ENCODE measurements around the gene ITGAD. TPM values are rescaled to one million over a fixed set of nuclear protein-coding genes. Genes with fewer than 3 reads are reported as not detected.

Gene ITGAD
- total RNA-seq, 2 experiments from 2014 or later: not detected

DNA sequence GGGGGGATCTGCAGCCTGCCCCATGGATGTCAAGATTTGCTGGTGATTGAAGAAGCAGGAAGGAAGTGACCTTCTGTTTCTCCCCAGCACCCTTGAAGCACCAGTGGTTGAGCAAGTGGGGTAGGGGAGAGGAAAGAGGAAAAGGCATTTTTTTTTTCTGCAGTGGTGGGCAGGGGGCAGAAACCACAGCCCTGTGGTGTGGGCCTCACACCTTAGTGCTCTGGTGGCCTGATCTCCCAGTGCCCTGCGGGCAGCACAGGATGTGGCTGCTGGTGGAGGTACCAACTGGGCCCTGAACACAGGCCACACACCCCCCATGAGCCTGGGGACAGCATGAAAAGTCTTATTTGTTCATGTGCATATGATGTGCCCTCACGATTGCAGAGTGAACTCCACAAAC is 7.1 kb downstream of the ITGAD start:
- no peak overlapping the region for H3K4me3 Mint-ChIP-seq
- peak; percentile 12 for DNase-seq

DNA sequence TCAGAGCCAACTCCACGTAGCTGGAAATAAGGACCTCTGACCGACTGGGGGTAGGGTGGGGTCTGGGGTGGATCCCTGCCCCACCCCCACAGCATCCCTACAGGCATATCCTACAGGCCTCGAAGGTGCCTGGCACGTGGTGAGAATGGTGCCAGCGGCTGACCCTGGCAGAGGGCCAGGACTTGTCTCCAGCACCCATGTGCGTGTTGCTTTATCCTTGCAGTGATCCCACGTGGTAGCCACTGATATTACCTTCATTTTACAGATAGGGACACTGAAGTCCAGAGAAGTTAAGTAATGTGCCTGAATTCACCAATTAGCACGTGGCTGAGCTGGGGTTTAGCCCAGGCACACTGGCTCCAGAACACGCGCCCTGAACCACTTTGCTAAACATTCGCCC is 8.3 kb downstream of the ITGAD start:
- no peak overlapping the region for H3K27ac Mint-ChIP-seq
- peaks cover 13% of the 10 kb centered on the region for H3K36me3 Mint-ChIP-seq (ENCODE audit: low read depth)
- DNase-seq: no peak
- peaks cover 12% of the 10 kb centered on the region for H3K9me3 Mint-ChIP-seq
- H3K27me3 Mint-ChIP-seq: no peaks in the 10 kb centered on the region
- CTCF ChIA-PET: interaction anchor here (1.7 kb wide), 1 partner anchor 9 kb away, joined by 4 read pairs; no protein-coding TSS in a partner anchor
- POLR2A ChIA-PET: no interaction called here
- H3K4me3 Mint-ChIP-seq: no peak overlapping the region
- H3K4me1 Mint-ChIP-seq: peaks cover 18% of the 10 kb centered on the region

More for the DNA sequence above, 7.1 kb downstream of the ITGAD start:
- Mint-ChIP-seq H3K27me3 (no peaks in the 10 kb centered on the region), H3K4me1 (peaks cover 18% of the 10 kb centered on the region), H3K36me3 (ENCODE audit: low read depth) (peaks cover 13% of the 10 kb centered on the region), H3K9me3 (peaks cover 12% of the 10 kb centered on the region), H3K27ac (no peak overlapping the region)
- POLR2A ChIA-PET: no interaction called here
- CTCF ChIA-PET: interaction anchor here (0.9 to 1.5 kb wide), 2 partner anchors 32 to 145 kb away, joined by 3 read pairs; no protein-coding TSS in a partner anchor

DNA sequence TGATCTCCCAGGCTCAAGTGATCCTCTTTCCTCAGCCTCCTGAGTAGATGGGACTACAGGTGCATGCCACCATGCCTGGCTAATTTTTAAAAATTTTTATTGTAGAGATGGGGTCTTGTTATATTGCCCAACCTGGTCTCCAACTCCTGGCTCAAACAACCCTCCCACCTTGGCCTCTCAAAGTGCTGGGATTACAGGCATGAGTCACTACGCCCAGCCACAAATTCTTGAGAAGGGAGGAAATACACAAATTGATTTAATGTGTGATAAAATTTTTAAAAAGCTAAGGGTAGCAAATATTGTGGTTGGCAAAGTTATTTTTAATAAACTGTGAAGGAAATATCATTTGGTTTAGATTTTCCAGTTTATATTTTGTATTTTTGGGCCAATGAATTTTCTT is 9.6 kb downstream of the ITGAD start:
- ChIA-PET POLR2A (no interaction called here), CTCF (interaction anchor here (0.9 to 2.6 kb wide), 3 partner anchors 8 to 260 kb away, joined by 3 to 7 read pairs (median 4); no protein-coding TSS in a partner anchor)
- Mint-ChIP-seq H3K27ac (no peak overlapping the region), H3K9me3 (peaks cover 12% of the 10 kb centered on the region), H3K4me3 (no peak overlapping the region), H3K27me3 (no peaks in the 10 kb centered on the region), H3K4me1 (peaks cover 18% of the 10 kb centered on the region), H3K36me3 (ENCODE audit: low read depth) (peaks cover 13% of the 10 kb centered on the region)
- no peak for DNase-seq

DNA sequence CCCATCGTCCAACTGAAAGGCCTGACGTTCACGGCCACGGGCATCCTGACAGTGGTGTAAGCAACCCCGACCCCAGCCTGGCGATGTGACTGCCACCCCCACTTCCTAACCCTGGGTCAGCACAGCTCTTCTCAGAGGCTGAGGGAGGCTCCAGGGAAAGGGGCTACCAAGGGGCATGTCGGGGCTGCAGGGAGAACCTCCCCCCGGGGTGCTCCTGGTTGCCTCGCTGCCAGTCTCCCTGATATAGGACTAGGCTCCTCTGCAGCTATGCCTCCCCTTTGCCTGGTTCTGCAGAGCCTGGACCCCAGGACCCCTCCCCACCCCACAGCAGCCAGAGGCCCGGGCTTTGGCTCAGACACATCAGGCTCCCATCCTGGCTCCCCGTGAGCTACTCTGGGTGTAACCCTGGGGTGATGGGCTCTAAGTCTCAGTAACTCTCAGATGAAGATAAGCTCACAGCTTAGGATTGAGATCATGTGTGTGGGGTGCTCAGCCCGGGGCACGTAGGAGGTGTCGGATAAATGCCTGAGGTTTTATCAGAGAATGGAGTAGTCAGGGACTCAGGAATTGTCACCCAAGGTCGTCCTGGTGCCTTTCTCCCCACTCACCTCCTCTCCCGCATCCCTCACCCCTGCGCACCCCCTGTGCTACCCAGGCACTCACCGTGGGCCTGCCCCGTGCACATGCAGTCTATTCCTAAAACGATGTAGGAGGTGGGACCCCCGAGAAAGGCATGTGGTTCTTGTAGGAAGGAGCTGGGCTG is 10.6 kb downstream of the ITGAD start:
- peaks cover 18% of the 10 kb centered on the region for H3K4me1 Mint-ChIP-seq
- POLR2A ChIA-PET: no interaction called here
- CTCF ChIA-PET: interaction anchor here (0.6 to 2.6 kb wide), 5 partner anchors 18 to 490 kb away, joined by 3 to 7 read pairs (median 3); no protein-coding TSS in a partner anchor
- H3K36me3 Mint-ChIP-seq (ENCODE audit: low read depth): peaks cover 10% of the 10 kb centered on the region
- no peak overlapping the region for H3K27ac Mint-ChIP-seq
- peaks cover 12% of the 10 kb centered on the region for H3K9me3 Mint-ChIP-seq
- DNase-seq: no peak
- H3K27me3 Mint-ChIP-seq: peaks cover 5% of the 10 kb centered on the region
- no peak overlapping the region for H3K4me3 Mint-ChIP-seq

DNA sequence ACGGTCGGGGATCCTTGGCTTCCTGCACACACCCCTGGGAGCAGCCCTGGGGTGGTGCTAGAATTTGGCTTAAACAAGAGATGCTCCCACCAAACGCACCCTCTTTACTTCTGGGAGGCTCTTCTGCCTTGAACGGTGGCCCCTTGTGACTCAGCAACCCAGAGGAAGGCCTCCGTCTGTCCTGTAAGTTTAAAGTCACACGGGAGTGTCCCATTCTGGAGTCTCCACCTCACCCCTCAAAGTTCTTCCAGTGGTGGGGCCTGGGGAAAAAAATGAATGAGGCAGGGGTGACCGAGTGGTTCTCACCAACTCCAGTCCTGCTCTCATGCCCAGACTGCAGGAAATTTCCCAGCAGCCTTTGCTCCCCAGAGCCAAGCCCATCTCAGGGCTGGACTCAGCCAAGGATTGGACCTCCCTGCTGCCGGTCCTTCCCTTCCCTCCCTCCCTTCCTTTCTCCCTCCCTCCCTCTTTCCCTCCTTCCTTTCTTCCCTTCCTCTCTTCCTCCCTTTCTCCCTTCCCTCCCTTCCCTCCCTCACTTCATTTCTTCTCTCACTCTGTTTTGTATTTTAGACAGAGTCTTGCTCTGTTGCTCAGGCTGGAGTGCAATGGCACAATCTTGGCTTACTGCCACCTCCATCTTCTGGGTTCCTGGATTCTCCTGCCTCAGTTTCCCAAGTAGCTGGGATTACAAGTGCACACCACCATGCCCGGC is 11.4 kb downstream of the ITGAD start:
- ChIA-PET CTCF (interaction anchor here (0.6 to 2.6 kb wide), 5 partner anchors 17 to 490 kb away, joined by 3 to 7 read pairs (median 3); partner anchors contain the start of gene COX6A2), POLR2A (no interaction called here)
- DNase-seq: no peak
- H3K27ac Mint-ChIP-seq: no peak overlapping the region
- H3K4me1 Mint-ChIP-seq: peaks cover 12% of the 10 kb centered on the region
- peaks cover 4% of the 10 kb centered on the region for H3K36me3 Mint-ChIP-seq (ENCODE audit: low read depth)
- H3K4me3 Mint-ChIP-seq: no peak overlapping the region
- H3K9me3 Mint-ChIP-seq: peaks cover 6% of the 10 kb centered on the region
- peaks cover 5% of the 10 kb centered on the region for H3K27me3 Mint-ChIP-seq

DNA sequence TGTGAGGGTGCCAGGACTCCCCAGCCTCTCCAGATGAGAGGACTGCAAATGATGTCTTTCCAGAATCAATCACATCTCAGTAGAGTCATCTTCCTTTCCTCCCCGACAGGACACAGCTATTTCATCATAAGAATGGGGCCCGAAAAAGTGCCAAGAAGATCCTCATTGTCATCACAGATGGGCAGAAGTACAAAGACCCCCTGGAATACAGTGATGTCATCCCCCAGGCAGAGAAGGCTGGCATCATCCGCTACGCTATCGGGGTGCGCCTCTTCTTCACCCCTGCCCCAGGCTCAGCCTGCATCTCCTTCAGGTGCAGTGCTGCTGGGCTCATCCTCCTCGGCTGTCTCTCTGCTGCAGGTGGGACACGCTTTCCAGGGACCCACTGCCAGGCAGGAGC is 14.3 kb downstream of the ITGAD start:
- Mint-ChIP-seq H3K9me3 (no peaks in the 10 kb centered on the region), H3K4me1 (peaks cover 3% of the 10 kb centered on the region), H3K27me3 (peaks cover 5% of the 10 kb centered on the region), H3K27ac (no peak overlapping the region), H3K36me3 (ENCODE audit: low read depth) (no peaks in the 10 kb centered on the region), H3K4me3 (no peak overlapping the region)
- no peak for DNase-seq
- ChIA-PET CTCF (interaction anchor here (0.6 to 1.1 kb wide), 3 partner anchors 35 to 193 kb away, joined by 3 to 4 read pairs (median 3); partner anchors contain the start of gene PYDC1), POLR2A (interaction anchor here (0.6 kb wide), 1 partner anchor 266 kb away, joined by 7 read pairs; no protein-coding TSS in a partner anchor)

DNA sequence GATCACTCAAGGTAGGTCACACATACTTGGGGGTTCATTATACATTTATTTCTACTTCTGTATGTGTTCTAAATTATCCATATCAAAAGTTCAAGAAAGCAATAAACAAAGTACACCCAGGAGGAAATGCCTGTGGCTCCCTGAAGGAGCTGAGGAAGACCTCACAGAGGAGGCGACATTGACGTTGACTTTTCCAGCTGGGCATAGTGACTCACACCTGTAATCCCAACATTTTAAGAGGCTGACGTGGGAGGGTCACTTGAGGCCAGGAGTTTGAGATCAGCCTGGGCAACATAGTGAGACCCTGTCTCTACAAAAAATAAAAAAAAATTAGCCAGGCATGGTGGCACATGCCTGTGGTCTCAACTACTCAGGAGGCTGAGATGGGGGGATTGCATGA is 16.3 kb downstream of the ITGAD start:
- DNase-seq: no peak
- Mint-ChIP-seq H3K27me3 (peaks cover 7% of the 10 kb centered on the region), H3K36me3 (ENCODE audit: low read depth) (no peaks in the 10 kb centered on the region), H3K4me3 (no peak overlapping the region), H3K9me3 (no peaks in the 10 kb centered on the region), H3K4me1 (peaks cover 1% of the 10 kb centered on the region), H3K27ac (no peak overlapping the region)
- ChIA-PET POLR2A (no interaction called here), CTCF (no interaction called here)

DNA sequence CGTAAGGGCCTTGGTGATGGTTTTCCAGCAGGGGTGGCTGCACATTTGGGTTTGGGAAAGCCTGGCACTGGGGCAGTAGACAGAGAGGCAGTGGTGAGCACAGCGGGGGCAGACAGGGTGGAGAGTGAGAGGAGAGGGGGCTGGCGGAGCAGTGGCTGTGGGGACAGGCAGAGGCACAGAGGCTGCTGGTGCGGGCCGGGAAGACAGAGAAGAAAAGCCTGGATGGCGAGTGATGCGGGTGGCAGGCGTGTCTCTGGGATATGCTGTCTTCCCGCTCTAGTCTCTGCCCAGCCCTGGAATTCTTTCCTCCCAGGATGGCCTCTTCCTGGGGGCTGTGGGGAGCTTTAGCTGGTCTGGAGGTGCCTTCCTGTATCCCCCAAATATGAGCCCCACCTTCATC is 16.9 kb downstream of the ITGAD start:
- Mint-ChIP-seq H3K36me3 (ENCODE audit: low read depth) (no peaks in the 10 kb centered on the region), H3K9me3 (no peaks in the 10 kb centered on the region), H3K27me3 (peaks cover 7% of the 10 kb centered on the region), H3K4me3 (no peak overlapping the region), H3K27ac (no peak overlapping the region), H3K4me1 (peaks cover 8% of the 10 kb centered on the region)
- ChIA-PET POLR2A (no interaction called here), CTCF (interaction anchor here (0.6 to 1.3 kb wide), 4 partner anchors 8 to 230 kb away, joined by 3 to 4 read pairs (median 4); partner anchors contain the start of gene FUS)
- no peak for DNase-seq

DNA sequence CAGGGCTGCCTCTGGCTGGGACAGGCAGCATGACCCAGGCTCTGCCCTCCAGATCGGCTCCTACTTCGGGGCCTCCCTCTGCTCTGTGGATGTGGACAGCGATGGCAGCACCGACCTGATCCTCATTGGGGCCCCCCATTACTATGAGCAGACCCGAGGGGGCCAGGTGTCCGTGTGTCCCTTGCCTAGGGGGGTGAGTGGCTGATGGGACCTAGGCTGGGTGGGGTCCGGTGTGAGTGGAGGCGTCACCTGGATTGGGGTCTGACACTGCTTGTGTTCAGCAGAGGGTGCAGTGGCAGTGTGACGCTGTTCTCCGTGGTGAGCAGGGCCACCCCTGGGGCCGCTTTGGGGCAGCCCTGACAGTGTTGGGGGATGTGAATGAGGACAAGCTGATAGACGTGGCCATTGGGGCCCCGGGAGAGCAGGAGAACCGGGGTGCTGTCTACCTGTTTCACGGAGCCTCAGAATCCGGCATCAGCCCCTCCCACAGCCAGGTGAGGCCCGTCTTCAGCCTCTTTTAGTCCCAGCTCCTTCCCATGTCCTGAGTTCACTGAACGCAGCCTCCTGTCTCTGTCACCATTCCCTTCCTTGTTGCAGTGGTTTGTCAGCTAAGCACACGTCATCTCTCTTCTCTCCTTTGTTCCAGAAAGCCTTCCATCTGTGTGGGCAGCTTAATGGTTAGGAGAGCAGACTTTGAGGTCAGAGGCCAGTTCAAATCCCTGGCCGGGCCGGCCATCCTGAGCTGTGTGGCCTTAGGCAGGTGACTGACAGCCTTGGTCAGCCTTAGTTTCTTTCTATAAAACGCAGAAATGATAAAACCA is 18.1 kb downstream of the ITGAD start:
- POLR2A ChIA-PET: no interaction called here
- Mint-ChIP-seq H3K9me3 (no peaks in the 10 kb centered on the region), H3K4me1 (peaks cover 13% of the 10 kb centered on the region), H3K27me3 (peaks cover 7% of the 10 kb centered on the region), H3K36me3 (ENCODE audit: low read depth) (no peaks in the 10 kb centered on the region), H3K27ac (no peak overlapping the region), H3K4me3 (no peak overlapping the region)
- CTCF ChIA-PET: interaction anchor here (1.3 kb wide), 1 partner anchor 9 kb away, joined by 4 read pairs; no protein-coding TSS in a partner anchor
- no peak for DNase-seq

DNA sequence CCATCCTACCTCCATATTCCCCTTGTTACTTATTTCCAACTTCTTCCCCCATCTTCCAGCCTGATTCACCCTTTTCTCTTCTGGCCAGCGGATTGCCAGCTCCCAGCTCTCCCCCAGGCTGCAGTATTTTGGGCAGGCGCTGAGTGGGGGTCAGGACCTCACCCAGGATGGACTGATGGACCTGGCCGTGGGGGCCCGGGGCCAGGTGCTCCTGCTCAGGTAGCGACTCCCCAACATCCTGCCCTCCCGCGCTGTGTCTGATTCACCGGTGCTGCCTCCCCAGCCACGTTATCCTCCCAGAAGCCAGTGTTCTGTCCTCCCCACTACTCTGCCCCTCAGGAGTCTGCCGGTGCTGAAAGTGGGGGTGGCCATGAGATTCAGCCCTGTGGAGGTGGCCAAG is 19.6 kb downstream of the ITGAD start:
- no peaks in the 10 kb centered on the region for H3K36me3 Mint-ChIP-seq (ENCODE audit: low read depth)
- H3K4me1 Mint-ChIP-seq: peaks cover 18% of the 10 kb centered on the region
- no peak for DNase-seq
- peak overlapping the region; percentile 34 for H3K27ac Mint-ChIP-seq
- H3K27me3 Mint-ChIP-seq: peaks cover 11% of the 10 kb centered on the region
- no peak overlapping the region for H3K4me3 Mint-ChIP-seq
- CTCF ChIA-PET: no interaction called here
- POLR2A ChIA-PET: no interaction called here
- no peaks in the 10 kb centered on the region for H3K9me3 Mint-ChIP-seq

DNA sequence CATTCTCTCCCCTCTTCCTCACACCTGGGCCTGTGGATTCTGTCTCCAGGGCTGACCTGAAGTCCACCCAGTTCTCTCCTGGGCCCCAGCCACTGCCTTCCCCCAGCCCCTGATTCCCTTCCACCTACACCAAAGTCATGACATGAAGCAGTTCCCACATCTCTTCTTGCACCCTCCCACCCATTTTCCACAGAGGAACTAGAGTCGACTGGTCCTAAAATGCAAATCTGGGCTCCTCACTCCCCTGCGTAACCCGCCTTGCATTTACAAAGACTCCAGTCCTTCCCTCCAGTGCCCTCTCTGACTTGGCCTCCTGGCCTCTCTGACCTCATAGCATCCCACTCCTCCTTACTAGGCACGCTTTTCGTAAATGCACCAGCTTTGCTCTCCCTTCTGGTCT is 20.2 kb downstream of the ITGAD start:
- no peaks in the 10 kb centered on the region for H3K36me3 Mint-ChIP-seq (ENCODE audit: low read depth)
- H3K4me3 Mint-ChIP-seq: no peak overlapping the region
- DNase-seq: no peak
- peaks cover 10% of the 10 kb centered on the region for H3K27me3 Mint-ChIP-seq
- H3K9me3 Mint-ChIP-seq: no peaks in the 10 kb centered on the region
- peaks cover 21% of the 10 kb centered on the region for H3K4me1 Mint-ChIP-seq
- ChIA-PET CTCF (no interaction called here), POLR2A (no interaction called here)
- H3K27ac Mint-ChIP-seq: no peak overlapping the region

DNA sequence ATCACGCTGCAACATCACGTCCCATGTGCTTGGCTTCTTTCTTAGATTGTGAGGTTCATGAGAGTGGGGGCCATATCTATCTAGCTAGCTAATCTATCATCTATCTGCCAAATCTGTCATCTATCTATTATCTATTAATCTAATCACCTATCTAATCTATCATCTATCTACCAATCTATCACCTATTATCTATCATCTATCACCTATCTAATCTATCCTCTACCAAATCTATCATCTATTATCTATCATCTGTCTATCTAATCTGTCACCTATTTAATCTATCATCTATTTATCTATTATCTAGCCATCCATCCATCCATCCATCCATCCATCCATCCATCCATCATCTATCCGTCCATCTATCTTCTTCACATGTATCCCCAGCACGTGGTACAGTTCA is 20.8 kb downstream of the ITGAD start:
- Mint-ChIP-seq H3K27me3 (peaks cover 6% of the 10 kb centered on the region), H3K9me3 (no peaks in the 10 kb centered on the region), H3K36me3 (ENCODE audit: low read depth) (no peaks in the 10 kb centered on the region), H3K4me1 (peaks cover 21% of the 10 kb centered on the region), H3K27ac (no peak overlapping the region), H3K4me3 (no peak overlapping the region)
- ChIA-PET CTCF (interaction anchor here (0.5 to 1.3 kb wide), 2 partner anchors 18 to 355 kb away, joined by 3 read pairs; no protein-coding TSS in a partner anchor), POLR2A (no interaction called here)
- DNase-seq: no peak
